GM12878 (cell line): Measurements from ENCODE around the gene LEMD2. TPM values are rescaled to one million over a fixed set of nuclear protein-coding genes. Genes with fewer than 3 reads are reported as not detected.

Experiments
- CBX3 ChIP-seq: fragments of 200-600 bp; sonication (generic); IDR thresholded peaks from 2 replicates; pipeline ENCODE4 v1.6.1; 2016; ENCODE audit warnings: low read depth, borderline replicate concordance
- EP300 ChIP-seq, 2 experiments: fragments of 150-350 bp in 1 of 2; IDR thresholded peaks; 2 replicates each; pipeline ENCODE4 v1.6.1; 2011 to 2012; ENCODE audit warnings: low read depth in 2 of 2, low read length in 2 of 2, borderline replicate concordance in 1 of 2, improper control_type of control experiment in 1 of 2, inconsistent platforms in 1 of 2; ENCODE audit not compliant: control insufficient read depth in 1 of 2
- GABPA ChIP-seq: IDR thresholded peaks from 2 replicates; pipeline ENCODE4 v1.6.1; 2014; ENCODE audit warnings: antibody characterized with exemption, low read depth, mild to moderate bottlenecking, inconsistent platforms
- HCFC1 ChIP-seq: fragments of 150-350 bp; IDR thresholded peaks from 2 replicates; pipeline ENCODE4 v1.6.1; 2014; ENCODE audit warnings: low read length
- MTA2 ChIP-seq: fragments of 450-650 bp; IDR thresholded peaks from 2 replicates; pipeline ENCODE4 v1.6.1; 2016; ENCODE audit warnings: low read depth, mild to moderate bottlenecking, moderate library complexity
- MYC ChIP-seq: IDR thresholded peaks from 2 replicates; pipeline ENCODE4 v1.6.1; 2011; ENCODE audit warnings: mild to moderate bottlenecking, low read length, moderate library complexity, inconsistent platforms; ENCODE audit not compliant: insufficient read depth, insufficient replicate concordance, insufficient read length, severe bottlenecking
- NBN ChIP-seq: fragments of 450-650 bp; IDR thresholded peaks from 2 replicates; pipeline ENCODE4 v1.6.1; 2016
- PAX5 ChIP-seq: IDR thresholded peaks from 2 replicates; pipeline ENCODE4 v1.6.1; 2011; ENCODE audit warnings: low read depth, low read length, borderline replicate concordance
- POLR2A ChIP-seq: IDR thresholded peaks from 2 replicates; pipeline ENCODE4 v1.6.1; 2011; ENCODE audit warnings: low read depth, mild to moderate bottlenecking, low read length
- POU2F2 ChIP-seq: IDR thresholded peaks from 3 replicates; pipeline ENCODE4 v1.6.1; 2011; ENCODE audit warnings: low read depth, mild to moderate bottlenecking, low read length, borderline replicate concordance
- RELA ChIP-seq: fragments of 450-650 bp; IDR thresholded peaks from 2 replicates; pipeline ENCODE4 v1.8.0; 2014; ENCODE audit warnings: borderline replicate concordance; ENCODE audit not compliant: partially characterized antibody
- RELB ChIP-seq: fragments of 450-650 bp; IDR thresholded peaks from 2 replicates; pipeline ENCODE4 v1.6.1; 2017; ENCODE audit warnings: low read depth, mild to moderate bottlenecking, moderate library complexity
- SIX5 ChIP-seq: IDR thresholded peaks from 2 replicates; pipeline ENCODE4 v1.6.1; 2011; ENCODE audit warnings: mild to moderate bottlenecking, low read depth, low read length, moderate library complexity; ENCODE audit not compliant: severe bottlenecking
- SPI1 ChIP-seq: IDR thresholded peaks from 2 replicates; pipeline ENCODE4 v1.6.1; 2011; ENCODE audit warnings: low read depth, mild to moderate bottlenecking, low read length, moderate library complexity, borderline replicate concordance; ENCODE audit not compliant: insufficient read depth
- SREBF2 ChIP-seq: IDR thresholded peaks from 2 replicates; pipeline ENCODE4 v1.6.1; 2012; ENCODE audit warnings: mild to moderate bottlenecking, low read length
- SRF ChIP-seq, 2 experiments: IDR thresholded peaks; 2 replicates each; pipeline ENCODE4 v1.6.1; 2011; ENCODE audit warnings: low read depth in 2 of 2, low read length in 2 of 2, mild to moderate bottlenecking in 1 of 2, moderate library complexity in 1 of 2
- TAF1 ChIP-seq: IDR thresholded peaks from 2 replicates; pipeline ENCODE4 v1.6.1; 2011; ENCODE audit warnings: mild to moderate bottlenecking, low read depth, low read length, borderline replicate concordance
- TARDBP ChIP-seq: IDR thresholded peaks from 2 replicates; pipeline ENCODE4 v1.6.1; 2016; ENCODE audit warnings: borderline replicate concordance
- TCF12 ChIP-seq: IDR thresholded peaks from 2 replicates; pipeline ENCODE4 v1.6.1; 2011; ENCODE audit warnings: low read depth, mild to moderate bottlenecking, low read length
- TCF3 ChIP-seq: IDR thresholded peaks from 2 replicates; pipeline ENCODE4 v1.6.1; 2012; ENCODE audit warnings: low read depth, mild to moderate bottlenecking, low read length, borderline replicate concordance; ENCODE audit not compliant: insufficient read depth
- USF1 ChIP-seq: IDR thresholded peaks from 2 replicates; pipeline ENCODE4 v1.6.1; 2011; ENCODE audit warnings: borderline replicate concordance, low read depth, mild to moderate bottlenecking, moderate library complexity, mixed read lengths, low read length; ENCODE audit not compliant: insufficient read depth; ENCODE audit errors: extremely low read length
- WRNIP1 ChIP-seq: IDR thresholded peaks from 2 replicates; pipeline ENCODE4 v1.6.1; 2011; ENCODE audit warnings: low read depth, low read length, improper control_type of control experiment, borderline replicate concordance
- ZNF274 ChIP-seq: IDR thresholded peaks from one replicate; pipeline ENCODE4 v1.8.0; 2011; ENCODE audit not compliant: insufficient read length, insufficient read depth
- polyA plus RNA-seq, 11 experiments: library from polyadenylated mRNA; depleted of rRNA in 4 of 11; unstranded in 6 of 11; stranded (reverse) in 5 of 11; fragments of >200 nt; fragmentation: Nextera tagmentation in 4 of 11; fragmentation: Illumina TruSeq in 1 of 11; extraction: Ambion mirVana in 4 of 11; extraction: Trizol in 1 of 11; gene quantifications; 1 replicate in 1 of 11; 2 replicates in 10 of 11; pipeline versions ENCODE4 v1.2.1 to v1.2.3, GENCODE V29; 2011 to 2016; ENCODE audit warnings: inconsistent platforms in 2 of 11, missing spikeins in 2 of 11, low read depth in 1 of 11
- total RNA-seq, 4 experiments: library from RNA; depleted of rRNA in 3 of 4; stranded (reverse); fragments of >200 nt in 3 of 4; fragmentation: Illumina TruSeq in 1 of 4; extraction: Trizol in 1 of 4; gene quantifications; 2 replicates each; pipeline versions ENCODE4 v1.2.1 to v1.2.3, GENCODE V29; 2013 to 2021
- TF ChIP-seq, protein P1 (sequence below): fragments of 150-350 bp; IDR thresholded peaks from 2 replicates; pipeline ENCODE4 v1.6.1; 2014; ENCODE audit warnings: mild to moderate bottlenecking, low read depth, low read length
- TF ChIP-seq, protein P2 (sequence below): fragments of 450-650 bp; IDR thresholded peaks from 2 replicates; pipeline ENCODE4 v1.6.1; 2014; ENCODE audit warnings: mild to moderate bottlenecking

The LEMD2 gene
- total and polyA plus RNA-seq, 10 of the 15 experiments (the other 5 are each of a cell fraction or from before 2014, with no cell fraction given) = 0.45 to 47.1 (median 22.8) TPM

GRCh38 chr6:33788694-33789549, at the start of gene LEMD2 (continued):
- TF ChIP-seq RELB (peak; percentile 56; the same call in 1 of the 2 replicates), RELA (peak; percentile 99), POLR2A (peak; percentile 91), USF1 (no peak), TCF3 (0 out of 2 replicates have a peak, but pooled peaks have one; percentile 8), NBN (peak; percentile 91), TARDBP (peak; percentile 91), GABPA (peak; percentile 55; the same call in 1 of the 2 replicates), CBX3 (no peak), SREBF2 (no peak), MYC (no peak), SPI1 (peak; percentile 21; the same call in 1 of the 2 replicates), SIX5 (peak; percentile 89), MTA2 (0 out of 2 replicates have a peak, but pooled peaks have one; percentile 12), HCFC1 (peak; percentile 97), TAF1 (peak; percentile 85; the same call in 1 of the 2 replicates), TCF12 (0 out of 2 replicates have a peak, but pooled peaks have one; percentile 55), EP300 (IDR thresholded peaks at IDR 0.05; ENCODE audit: borderline replicate concordance in 1 of 2, control insufficient read depth in 1 of 2, low read depth in 2 of 2, low read length in 2 of 2) (no peak), ZNF274 (no peak), SRF (IDR thresholded peaks at IDR 0.05; ENCODE audit: low read depth in 2 of 2, low read length in 2 of 2) (0 out of 4 replicates have a peak, but pooled peaks of 1 of the 2 experiments have one; percentile 0), WRNIP1 (no peak), POU2F2 (peak; percentile 48; the same call in 1 of the 3 replicates), PAX5 (0 out of 2 replicates have a peak, but pooled peaks have one; percentile 42)
- TF ChIP-seq, protein P1, sequence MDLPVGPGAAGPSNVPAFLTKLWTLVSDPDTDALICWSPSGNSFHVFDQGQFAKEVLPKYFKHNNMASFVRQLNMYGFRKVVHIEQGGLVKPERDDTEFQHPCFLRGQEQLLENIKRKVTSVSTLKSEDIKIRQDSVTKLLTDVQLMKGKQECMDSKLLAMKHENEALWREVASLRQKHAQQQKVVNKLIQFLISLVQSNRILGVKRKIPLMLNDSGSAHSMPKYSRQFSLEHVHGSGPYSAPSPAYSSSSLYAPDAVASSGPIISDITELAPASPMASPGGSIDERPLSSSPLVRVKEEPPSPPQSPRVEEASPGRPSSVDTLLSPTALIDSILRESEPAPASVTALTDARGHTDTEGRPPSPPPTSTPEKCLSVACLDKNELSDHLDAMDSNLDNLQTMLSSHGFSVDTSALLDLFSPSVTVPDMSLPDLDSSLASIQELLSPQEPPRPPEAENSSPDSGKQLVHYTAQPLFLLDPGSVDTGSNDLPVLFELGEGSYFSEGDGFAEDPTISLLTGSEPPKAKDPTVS = peak; percentile 60; the same call in 1 of the 2 replicates
- TF ChIP-seq, protein P2, sequence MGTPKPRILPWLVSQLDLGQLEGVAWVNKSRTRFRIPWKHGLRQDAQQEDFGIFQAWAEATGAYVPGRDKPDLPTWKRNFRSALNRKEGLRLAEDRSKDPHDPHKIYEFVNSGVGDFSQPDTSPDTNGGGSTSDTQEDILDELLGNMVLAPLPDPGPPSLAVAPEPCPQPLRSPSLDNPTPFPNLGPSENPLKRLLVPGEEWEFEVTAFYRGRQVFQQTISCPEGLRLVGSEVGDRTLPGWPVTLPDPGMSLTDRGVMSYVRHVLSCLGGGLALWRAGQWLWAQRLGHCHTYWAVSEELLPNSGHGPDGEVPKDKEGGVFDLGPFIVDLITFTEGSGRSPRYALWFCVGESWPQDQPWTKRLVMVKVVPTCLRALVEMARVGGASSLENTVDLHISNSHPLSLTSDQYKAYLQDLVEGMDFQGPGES = peak; percentile 29; the same call in 1 of the 2 replicates
